GM20000 (cell line): Measurements from ENCODE around the gene DPM3.

Experiments
- DNase-seq: peaks from one replicate; pipeline ENCODE4 v3.0.0; 2012; ENCODE audit warnings: low spot score
- TF ChIP-seq, protein P1 (sequence below): IDR thresholded peaks from 2 replicates; pipeline ENCODE4 v1.5.1; 2012; ENCODE audit warnings: mild to moderate bottlenecking, control low read depth; ENCODE audit errors: extremely low read depth, missing control alignments

Gene DPM3

DNA sequence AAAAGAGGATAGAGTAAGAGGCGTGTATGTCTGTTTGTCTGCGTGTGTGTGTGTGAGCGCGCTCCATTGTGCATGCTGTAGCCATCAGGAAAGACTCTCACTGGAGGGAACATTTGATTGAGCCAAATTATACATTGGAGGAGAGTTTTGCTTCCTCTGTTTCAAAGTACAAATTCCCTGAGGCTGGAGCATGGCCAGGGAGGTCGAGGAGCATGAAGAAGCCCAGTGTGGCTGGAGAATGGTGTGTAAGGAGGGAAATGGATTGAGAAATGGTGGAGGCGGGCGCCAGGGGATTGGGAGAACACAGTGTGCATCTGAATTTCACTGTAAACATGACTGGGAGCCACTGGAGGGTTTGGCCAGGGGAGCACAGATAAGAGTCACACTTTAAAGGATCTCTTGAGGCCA, 34.7 kb downstream of the DPM3 start:
- TF ChIP-seq, protein P1, sequence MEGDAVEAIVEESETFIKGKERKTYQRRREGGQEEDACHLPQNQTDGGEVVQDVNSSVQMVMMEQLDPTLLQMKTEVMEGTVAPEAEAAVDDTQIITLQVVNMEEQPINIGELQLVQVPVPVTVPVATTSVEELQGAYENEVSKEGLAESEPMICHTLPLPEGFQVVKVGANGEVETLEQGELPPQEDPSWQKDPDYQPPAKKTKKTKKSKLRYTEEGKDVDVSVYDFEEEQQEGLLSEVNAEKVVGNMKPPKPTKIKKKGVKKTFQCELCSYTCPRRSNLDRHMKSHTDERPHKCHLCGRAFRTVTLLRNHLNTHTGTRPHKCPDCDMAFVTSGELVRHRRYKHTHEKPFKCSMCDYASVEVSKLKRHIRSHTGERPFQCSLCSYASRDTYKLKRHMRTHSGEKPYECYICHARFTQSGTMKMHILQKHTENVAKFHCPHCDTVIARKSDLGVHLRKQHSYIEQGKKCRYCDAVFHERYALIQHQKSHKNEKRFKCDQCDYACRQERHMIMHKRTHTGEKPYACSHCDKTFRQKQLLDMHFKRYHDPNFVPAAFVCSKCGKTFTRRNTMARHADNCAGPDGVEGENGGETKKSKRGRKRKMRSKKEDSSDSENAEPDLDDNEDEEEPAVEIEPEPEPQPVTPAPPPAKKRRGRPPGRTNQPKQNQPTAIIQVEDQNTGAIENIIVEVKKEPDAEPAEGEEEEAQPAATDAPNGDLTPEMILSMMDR: no peak
- no peak for DNase-seq

DNA sequence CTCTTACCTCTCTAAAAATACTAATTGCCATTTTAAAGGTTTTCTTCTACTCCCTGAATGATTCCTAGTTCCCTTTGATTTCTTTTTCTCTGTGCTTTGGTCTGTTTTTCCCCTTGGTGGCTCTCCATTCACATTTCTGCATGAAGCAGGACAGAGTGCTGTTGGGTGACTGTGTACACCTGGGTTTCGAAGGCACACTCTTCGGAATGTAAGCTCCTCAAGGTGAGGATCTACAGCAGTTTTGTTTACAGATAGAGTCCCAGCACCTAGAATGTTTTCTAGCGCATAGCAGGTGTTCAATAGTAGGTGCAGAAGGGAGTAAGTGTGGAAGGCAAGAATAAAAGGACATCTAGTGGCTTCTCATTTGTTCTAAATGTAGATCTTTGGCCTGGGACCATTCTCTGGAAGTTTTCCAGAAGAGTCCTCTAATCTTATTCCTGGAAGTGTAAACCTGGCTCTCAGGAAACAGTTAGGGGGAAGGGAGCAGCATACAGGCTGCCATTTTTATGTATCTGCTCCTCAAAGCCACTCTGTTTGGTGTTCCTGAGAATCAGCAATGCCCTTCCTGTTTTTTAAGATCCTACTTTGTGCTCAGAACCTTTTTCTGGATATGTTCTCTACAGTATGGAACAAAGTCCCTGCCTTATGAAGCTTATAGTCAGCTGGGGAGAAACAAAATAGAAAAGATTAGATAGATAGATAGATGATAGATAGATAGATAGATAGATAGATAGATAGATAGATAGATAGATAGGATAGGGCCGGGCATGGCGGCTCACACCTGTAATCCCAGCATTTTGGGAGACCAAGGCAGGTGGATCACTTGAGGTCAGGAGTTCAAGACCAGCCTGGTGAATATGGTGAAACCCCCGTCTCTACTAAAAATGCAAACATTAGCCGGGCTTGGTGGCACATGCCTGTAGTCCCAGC, 35.5 kb downstream of the DPM3 start:
- TF ChIP-seq, protein P1: no peak
- no peak for DNase-seq

DNA sequence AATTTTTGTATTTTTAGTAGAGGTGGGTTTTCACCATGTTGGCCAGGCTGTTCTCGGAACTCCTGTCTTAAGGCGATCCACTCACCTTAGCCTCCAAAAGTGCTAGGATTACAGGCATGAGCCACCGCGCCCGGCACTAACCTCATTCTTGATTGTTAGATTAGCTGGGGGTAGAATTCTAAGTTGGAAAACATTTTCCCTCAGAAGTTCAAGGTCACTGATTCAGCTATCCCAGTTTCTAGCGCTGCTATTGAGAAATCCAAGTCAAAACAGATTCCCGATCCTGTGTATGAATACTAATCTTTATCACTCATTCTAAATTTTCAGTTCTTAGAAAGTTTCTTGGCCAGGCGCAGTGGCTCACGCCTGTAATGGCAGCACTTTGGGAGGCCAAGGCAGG, 37.0 kb downstream of the DPM3 start:
- TF ChIP-seq, protein P1: no peak
- DNase-seq: no peak

DNA sequence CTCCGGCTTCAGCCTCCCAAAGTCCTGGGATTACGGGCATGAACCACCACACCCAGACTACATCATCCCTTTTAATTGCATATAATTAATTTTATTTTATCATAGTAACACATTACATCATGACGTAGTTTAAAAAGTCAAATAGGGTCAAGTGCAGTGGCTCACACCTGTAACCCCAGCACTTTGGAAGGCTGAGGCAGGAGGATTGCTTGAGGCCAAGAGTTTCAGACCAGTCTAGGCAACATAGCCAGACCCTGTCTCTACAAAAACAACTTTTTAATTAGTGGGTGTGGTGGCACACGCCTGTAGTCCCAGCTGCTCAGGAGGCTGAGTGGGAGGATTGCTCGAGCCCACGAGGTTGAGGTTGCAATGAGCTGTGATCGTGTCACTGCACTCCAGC, 41.0 kb downstream of the DPM3 start:
- DNase-seq: no peak
- TF ChIP-seq, protein P1: no peak

DNA sequence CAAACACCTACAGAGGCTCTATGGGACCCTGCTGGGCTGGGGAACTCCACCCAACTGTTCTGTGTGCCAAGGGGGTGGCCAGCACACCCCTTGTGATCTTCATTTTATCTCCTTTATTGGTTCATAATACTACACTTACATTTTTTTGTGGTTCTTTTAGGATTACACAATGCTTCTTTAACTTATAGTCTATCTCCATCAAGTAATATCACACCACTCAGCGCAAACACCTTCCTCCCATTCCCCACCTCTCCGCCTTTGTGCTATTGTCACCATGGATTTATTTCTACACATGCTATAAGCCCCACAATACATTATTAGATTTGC, 45.7 kb downstream of the DPM3 start:
- no peak for DNase-seq

DNA sequence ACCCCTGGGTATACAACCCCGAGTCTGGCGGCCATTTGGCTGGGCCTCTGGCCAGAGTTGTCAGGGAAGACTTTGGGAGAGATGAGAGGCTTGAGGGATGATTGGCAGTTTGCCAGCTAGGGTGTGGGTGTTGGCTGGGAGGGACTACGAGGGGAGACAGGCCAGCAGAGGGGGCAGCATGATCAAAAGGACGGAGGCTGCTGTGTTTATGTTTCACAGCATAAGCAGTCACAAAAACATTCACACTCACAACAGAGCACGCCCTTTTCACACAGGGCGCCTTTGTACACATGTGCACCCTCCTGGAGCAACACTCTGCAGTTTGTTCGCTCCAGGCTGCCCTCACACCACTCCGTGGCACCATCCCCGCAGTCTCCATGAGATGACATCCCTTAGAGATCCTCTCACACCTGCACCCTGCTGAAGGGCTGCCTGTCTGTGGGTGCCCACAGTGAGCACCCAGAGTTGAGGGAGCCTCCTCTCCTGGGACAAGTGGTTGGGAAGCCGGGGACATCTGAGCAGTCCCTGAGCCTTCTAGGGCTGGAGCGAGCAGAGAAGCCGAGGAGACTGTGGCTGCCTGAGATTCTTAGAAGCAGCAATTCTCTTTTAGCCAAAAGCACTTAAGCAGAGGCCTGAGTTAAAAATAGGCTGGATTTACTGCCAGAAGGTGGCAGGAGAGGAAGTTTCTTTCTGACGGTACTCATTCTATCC, 46.3 kb downstream of the DPM3 start:
- TF ChIP-seq, protein P1: no peak
- no peak for DNase-seq

More for the DNA sequence above, 45.7 kb downstream of the DPM3 start:
- TF ChIP-seq, protein P1: no peak

DNA sequence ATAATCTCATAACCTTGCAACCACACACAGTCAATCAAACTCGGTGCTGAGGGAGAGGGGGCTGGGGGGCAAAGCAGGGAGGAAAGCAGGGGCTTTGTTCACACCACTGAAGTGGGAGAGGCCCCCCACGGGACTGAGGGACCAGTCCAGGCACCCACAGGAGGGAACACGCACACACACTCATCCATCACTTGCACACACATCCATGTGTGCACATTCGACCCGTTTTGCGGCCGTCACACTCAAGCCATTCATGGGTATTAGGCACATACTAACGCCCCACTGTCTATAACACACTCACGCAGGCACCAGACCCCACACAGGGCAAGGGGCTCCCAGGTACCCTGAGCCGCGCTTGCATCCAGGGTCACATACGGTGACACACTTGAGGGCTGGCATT, 47.7 kb downstream of the DPM3 start:
- DNase-seq: no peak
- TF ChIP-seq, protein P1: no peak
